Vagina (tissue), 2 donors: ENCODE results near the gene RGS17.

Source experiments
- CTCF ChIP-seq, 3 experiments: fragments of 450-650 bp in 2 of 3; fragments of 200-600 bp in 1 of 3; sonication (generic) in 1 of 3; IDR thresholded peaks; one replicate each; pipeline ENCODE4 v1.5.1; 2017 to 2019; ENCODE audit warnings: antibody characterized with exemption in 3 of 3, mild to moderate bottlenecking in 2 of 3, moderate library complexity in 2 of 3
- POLR2A ChIP-seq, 2 donors: fragments of 450-650 bp; IDR thresholded peaks; one replicate each; pipeline ENCODE4 v1.6.1; 2017; ENCODE audit warnings: antibody characterized with exemption in 2 of 2, mild to moderate bottlenecking in 2 of 2, moderate library complexity in 2 of 2

- no peak for TF ChIP-seq CTCF (IDR thresholded peaks at IDR 0.05)
- TF ChIP-seq POLR2A (IDR thresholded peaks at IDR 0.05) = no peak
These were observed 47.2 kb downstream of the RGS17 start for GRCh38 chr6:153083869-153084268.
